Transverse colon (tissue), 3 donors: ENCODE measurements around the gene ARHGAP6.

Experiments
- CTCF ChIP-seq, 5 experiments: fragments of 200-600 bp in 3 of 5; fragments of 450-650 bp in 2 of 5; sonication (generic) in 3 of 5; IDR thresholded peaks; 1 replicate in 2 of 5; 2 replicates in 3 of 5; pipeline ENCODE4 v1.5.1; 2016 to 2017; ENCODE audit warnings: antibody characterized with exemption in 5 of 5, inconsistent platforms in 3 of 5, mild to moderate bottlenecking in 2 of 5, moderate library complexity in 1 of 5
- EP300 ChIP-seq: sonication (generic); formaldehyde crosslinking; IDR thresholded peaks from one replicate; pipeline ENCODE4 v1.6.1; 2017; ENCODE audit warnings: antibody characterized with exemption, low read depth
- POLR2A ChIP-seq: fragments of 450-650 bp; IDR thresholded peaks from one replicate; pipeline ENCODE4 v1.6.1; 2016; ENCODE audit warnings: antibody characterized with exemption, mild to moderate bottlenecking, moderate library complexity

- TF ChIP-seq CTCF (IDR thresholded peaks at IDR 0.05) (no peak), POLR2A (no peak), EP300 (no peak)
These were observed 398.3 kb downstream of the ARHGAP6 start for GRCh38 chrX:11267425-11267824.
